DOHH2 (cell line): ENCODE results near the gene DRG2.

Source experiments
- H3F3A ChIP-seq: fragments of 200-600 bp; sonication (generic), shearing (Covaris generic); 2 replicates; pipeline ENCODE4 v1.6.0; 2016; ENCODE audit warnings: antibody characterized with exemption, mild to moderate bottlenecking; ENCODE audit not compliant: control insufficient read depth, insufficient read depth
- H3K27ac ChIP-seq: fragments of 200-600 bp; sonication (generic); 2 replicates; pipeline ENCODE4 v1.5.1; 2014; ENCODE audit warnings: low read depth, mild to moderate bottlenecking, low read length, moderate library complexity
- H3K27me3 ChIP-seq: fragments of 200-600 bp; sonication (generic); 2 replicates; pipeline ENCODE4 v1.6.1; 2014; ENCODE audit warnings: mild to moderate bottlenecking, low read length, mixed read lengths; ENCODE audit not compliant: control insufficient read depth
- H3K36me3 ChIP-seq: fragments of 200-600 bp; sonication (generic); 2 replicates; pipeline ENCODE4 v1.6.1; 2014; ENCODE audit warnings: mild to moderate bottlenecking, low read length, moderate library complexity, mixed read lengths; ENCODE audit not compliant: control insufficient read depth
- H3K4me1 ChIP-seq: fragments of 200-600 bp; sonication (generic); 2 replicates; pipeline ENCODE4 v1.6.1; 2014; ENCODE audit warnings: mild to moderate bottlenecking, low read length, mixed read lengths; ENCODE audit not compliant: control insufficient read depth
- H3K4me2 ChIP-seq: fragments of 200-600 bp; sonication (generic); 2 replicates; pipeline ENCODE4 v1.6.0; 2014; ENCODE audit warnings: mild to moderate bottlenecking, low read length, moderate library complexity
- H3K4me3 ChIP-seq: fragments of 200-600 bp; sonication (generic); 2 replicates; pipeline ENCODE4 v1.5.1; 2014; ENCODE audit warnings: mild to moderate bottlenecking, low read length, mixed read lengths
- H3K79me2 ChIP-seq: fragments of 200-600 bp; sonication (generic); 2 replicates; pipeline ENCODE4 v1.6.1; 2014; ENCODE audit warnings: mild to moderate bottlenecking, low read length, mixed read lengths; ENCODE audit not compliant: control insufficient read depth
- H3K9me2 ChIP-seq: fragments of 200-600 bp; sonication (generic); replicated peaks from 2 replicates; pipeline ENCODE4 v1.6.1; 2014; ENCODE audit warnings: mild to moderate bottlenecking, low read length, mixed read lengths; ENCODE audit not compliant: control insufficient read depth
- H3K9me3 ChIP-seq: fragments of 200-600 bp; sonication (generic); 2 replicates; pipeline ENCODE4 v1.6.1; 2014; ENCODE audit warnings: antibody characterized with exemption, low read length, mixed read lengths; ENCODE audit not compliant: control insufficient read depth, insufficient read depth
- H4K20me1 ChIP-seq: fragments of 200-600 bp; sonication (generic); 2 replicates; pipeline ENCODE4 v1.6.0; 2014; ENCODE audit warnings: low read depth, mild to moderate bottlenecking, antibody characterized with exemption, low read length, moderate library complexity; ENCODE audit not compliant: control insufficient read depth, insufficient read depth
- CTCF ChIP-seq: fragments of 200-600 bp; sonication (generic); IDR thresholded peaks from one replicate; pipeline ENCODE4 v1.5.1; 2014; ENCODE audit warnings: antibody characterized with exemption, mild to moderate bottlenecking, low read depth, low read length; ENCODE audit not compliant: poor library complexity, severe bottlenecking
- EZH2phosphoT487 ChIP-seq: fragments of 200-600 bp; sonication (generic); IDR thresholded peaks from 2 replicates; pipeline ENCODE4 v1.6.1; 2017; ENCODE audit warnings: borderline replicate concordance, mild to moderate bottlenecking, antibody characterized with exemption, low read length, moderate library complexity, mixed read lengths

DRG2 gene

DNA sequence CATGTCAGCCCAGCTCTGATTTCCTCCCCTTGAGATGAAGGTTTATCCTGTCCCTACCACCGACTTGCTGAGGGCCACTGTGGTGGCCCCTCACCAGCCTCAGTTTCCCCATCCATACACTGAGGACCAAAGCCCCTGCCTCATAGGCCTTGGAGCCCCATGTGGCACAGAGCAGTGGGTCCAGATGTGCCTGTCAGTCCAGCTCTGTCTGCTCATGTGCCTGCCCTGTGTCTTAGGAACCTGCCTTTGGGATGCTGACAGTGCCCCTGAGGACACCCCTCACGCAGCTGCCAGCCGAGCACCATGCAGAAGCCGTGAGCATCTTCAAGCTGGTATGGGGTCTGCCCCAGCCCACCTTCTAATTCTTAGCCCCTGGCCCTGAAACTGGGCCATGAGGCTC lies 56.5 kb downstream of the DRG2 start:
- H3K9me2 ChIP-seq = no peaks in the 10 kb centered on the region
- no peaks in the 10 kb centered on the region for H3K4me1 ChIP-seq
- no peaks in the 10 kb centered on the region for H4K20me1 ChIP-seq
- H3F3A ChIP-seq = no peaks in the 10 kb centered on the region
- TF ChIP-seq CTCF (no peak), EZH2phosphoT487 (no peak)
- no peaks in the 10 kb centered on the region for H3K27me3 ChIP-seq
- no peaks in the 10 kb centered on the region for H3K79me2 ChIP-seq
- no peak overlapping the region for H3K27ac ChIP-seq
- H3K4me3 ChIP-seq = no peak overlapping the region
- H3K4me2 ChIP-seq = no peak overlapping the region
- H3K36me3 ChIP-seq = no peaks in the 10 kb centered on the region
- H3K9me3 ChIP-seq = no peaks in the 10 kb centered on the region

GRCh38 chr17:18144855-18145254 lies 57.1 kb downstream of the DRG2 start:
- no peaks in the 10 kb centered on the region for H4K20me1 ChIP-seq
- no peaks in the 10 kb centered on the region for H3K9me3 ChIP-seq
- no peaks in the 10 kb centered on the region for H3K27me3 ChIP-seq
- H3K4me1 ChIP-seq = no peaks in the 10 kb centered on the region
- no peak overlapping the region for H3K4me2 ChIP-seq
- H3K36me3 ChIP-seq = no peaks in the 10 kb centered on the region
- no peak for TF ChIP-seq CTCF
- TF ChIP-seq EZH2phosphoT487 = no peak
- H3F3A ChIP-seq = no peaks in the 10 kb centered on the region
- H3K9me2 ChIP-seq = no peaks in the 10 kb centered on the region
- H3K4me3 ChIP-seq = no peak overlapping the region
- no peak overlapping the region for H3K27ac ChIP-seq
- no peaks in the 10 kb centered on the region for H3K79me2 ChIP-seq

- TF ChIP-seq CTCF = no peak
- TF ChIP-seq EZH2phosphoT487 = no peak
- no peaks in the 10 kb centered on the region for H3F3A ChIP-seq
- no peaks in the 10 kb centered on the region for H3K79me2 ChIP-seq
Measured at GRCh38 chr17:18145811-18146210, 58.1 kb downstream of the DRG2 start.

GRCh38 chr17:18146259-18146658 lies 58.5 kb downstream of the DRG2 start:
- Histone ChIP-seq H4K20me1 (no peaks in the 10 kb centered on the region), H3K4me3 (no peak overlapping the region), H3K4me1 (no peaks in the 10 kb centered on the region), H3K27ac (no peak overlapping the region), H3F3A (no peaks in the 10 kb centered on the region), H3K79me2 (no peaks in the 10 kb centered on the region), H3K27me3 (no peaks in the 10 kb centered on the region), H3K9me2 (no peaks in the 10 kb centered on the region), H3K9me3 (no peaks in the 10 kb centered on the region), H3K36me3 (no peaks in the 10 kb centered on the region), H3K4me2 (no peak overlapping the region)
- TF ChIP-seq EZH2phosphoT487 = no peak
- no peak for TF ChIP-seq CTCF

More at GRCh38 chr17:18145811-18146210, 58.1 kb downstream of the DRG2 start:
- Histone ChIP-seq H4K20me1 (no peaks in the 10 kb centered on the region), H3K9me3 (no peaks in the 10 kb centered on the region), H3K27me3 (no peaks in the 10 kb centered on the region), H3K9me2 (no peaks in the 10 kb centered on the region), H3K4me1 (no peaks in the 10 kb centered on the region), H3K36me3 (no peaks in the 10 kb centered on the region), H3K4me2 (no peak overlapping the region), H3K4me3 (no peak overlapping the region), H3K27ac (no peak overlapping the region)
